Cardiac fibroblast (primary cell): ENCODE measurements around the gene METTL14.

Source experiments
- DNase-seq, 2 donors: peaks; one replicate each; pipeline versions ENCODE4 v3.0.0 to v3.0.0-alpha.2; 2010; ENCODE audit warnings: low read depth in 2 of 2
- H3K4me3 ChIP-seq, 2 donors: replicated peaks in 1 of 2; 1 replicate in 1 of 2; 2 replicates in 1 of 2; pipeline ENCODE4 v1.5.1; 2011; ENCODE audit warnings: low read depth in 2 of 2, low read length in 2 of 2, mild to moderate bottlenecking in 2 of 2, moderate library complexity in 1 of 2
- TF ChIP-seq, protein P1 (sequence below): IDR thresholded peaks from one replicate; pipeline ENCODE4 v1.5.1; 2011; ENCODE audit warnings: low read depth, mild to moderate bottlenecking, low read length, inconsistent platforms

METTL14 gene

DNA sequence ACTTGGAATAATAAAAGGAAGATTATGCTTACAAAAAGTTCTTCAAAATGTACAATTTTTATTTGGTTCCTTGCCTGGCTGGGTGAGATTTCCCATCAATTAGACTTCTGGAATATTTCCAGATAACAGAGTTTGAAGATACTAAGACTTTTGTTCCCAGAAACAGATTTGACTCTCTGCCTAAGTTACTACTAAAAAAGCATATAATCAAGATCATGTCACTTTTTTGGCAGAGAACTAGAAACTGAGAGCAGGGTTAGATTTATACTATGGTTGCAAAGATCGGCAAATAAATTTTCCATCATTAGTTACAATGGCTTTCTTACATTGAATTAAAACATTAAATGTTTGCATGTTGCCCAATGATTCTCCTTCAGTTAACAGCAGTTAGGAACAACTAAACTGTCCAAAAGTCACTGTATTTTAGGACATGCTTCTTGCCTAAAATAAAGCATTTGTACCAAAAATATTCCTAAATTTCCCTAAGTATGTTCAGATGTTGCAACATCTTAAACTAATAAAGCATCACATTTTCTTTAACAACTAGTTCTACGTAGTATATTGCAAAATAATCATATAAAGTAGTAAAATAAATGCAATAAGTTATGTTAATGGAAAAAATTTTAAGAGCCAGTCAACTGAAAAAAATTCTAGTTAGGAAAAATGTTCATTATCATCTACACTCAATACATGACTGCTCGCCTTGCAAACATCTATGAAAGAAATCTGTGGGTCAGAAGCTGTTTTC lies 77.7 kb downstream of the METTL14 start:
- DNase-seq, result peak in 1 of 2 donors; percentile 84
- H3K4me3 ChIP-seq, result no peak overlapping the region
- TF ChIP-seq, protein P1, sequence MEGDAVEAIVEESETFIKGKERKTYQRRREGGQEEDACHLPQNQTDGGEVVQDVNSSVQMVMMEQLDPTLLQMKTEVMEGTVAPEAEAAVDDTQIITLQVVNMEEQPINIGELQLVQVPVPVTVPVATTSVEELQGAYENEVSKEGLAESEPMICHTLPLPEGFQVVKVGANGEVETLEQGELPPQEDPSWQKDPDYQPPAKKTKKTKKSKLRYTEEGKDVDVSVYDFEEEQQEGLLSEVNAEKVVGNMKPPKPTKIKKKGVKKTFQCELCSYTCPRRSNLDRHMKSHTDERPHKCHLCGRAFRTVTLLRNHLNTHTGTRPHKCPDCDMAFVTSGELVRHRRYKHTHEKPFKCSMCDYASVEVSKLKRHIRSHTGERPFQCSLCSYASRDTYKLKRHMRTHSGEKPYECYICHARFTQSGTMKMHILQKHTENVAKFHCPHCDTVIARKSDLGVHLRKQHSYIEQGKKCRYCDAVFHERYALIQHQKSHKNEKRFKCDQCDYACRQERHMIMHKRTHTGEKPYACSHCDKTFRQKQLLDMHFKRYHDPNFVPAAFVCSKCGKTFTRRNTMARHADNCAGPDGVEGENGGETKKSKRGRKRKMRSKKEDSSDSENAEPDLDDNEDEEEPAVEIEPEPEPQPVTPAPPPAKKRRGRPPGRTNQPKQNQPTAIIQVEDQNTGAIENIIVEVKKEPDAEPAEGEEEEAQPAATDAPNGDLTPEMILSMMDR, result no peak
